ENCODE data around the gene CSMD2. TPM values are rescaled to one million over a fixed set of nuclear protein-coding genes. Genes with fewer than 3 reads are reported as not detected.

The CSMD2 gene
- total RNA-seq, 1 experiment from 2014 or later = 2.8 TPM

DNA sequence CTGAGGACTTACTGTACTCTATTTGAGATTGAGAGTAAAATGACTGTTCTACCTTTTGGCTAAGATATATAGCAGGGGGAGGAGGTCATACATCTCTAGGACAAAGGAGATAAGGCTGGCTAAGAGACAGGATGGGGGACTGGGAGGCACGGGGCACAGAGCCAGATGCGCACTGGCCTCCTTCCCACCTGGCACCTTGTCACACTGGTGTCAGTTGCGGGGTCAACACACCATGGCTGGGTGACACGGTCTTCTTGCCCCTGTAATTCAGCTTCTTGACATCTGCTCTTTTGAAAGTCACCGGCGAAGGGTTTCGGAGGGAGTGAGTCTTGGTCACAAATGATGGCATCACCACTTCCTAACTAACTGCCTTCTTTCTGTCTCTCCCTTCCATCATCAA, 515.3 kb downstream of the CSMD2 start:
- Histone ChIP-seq H3K9me3 (ENCODE audit: low read depth, low read length, poor library complexity, severe bottlenecking) (no peaks in the 10 kb centered on the region), H3K4me1 (ENCODE audit: insufficient read depth, low read length, poor library complexity, severe bottlenecking) (no peaks in the 10 kb centered on the region), H3K27ac (ENCODE audit: low read depth, low read length, poor library complexity, severe bottlenecking) (no peak overlapping the region), H3K4me3 (ENCODE audit: low read depth, low read length, poor library complexity, severe bottlenecking) (no peak overlapping the region), H3K27me3 (replicated peaks; ENCODE audit: insufficient read depth, low read depth, low read length, poor library complexity) (no peaks in the 10 kb centered on the region), H3K36me3 (ENCODE audit: insufficient read depth, low read length, poor library complexity, severe bottlenecking) (no peaks in the 10 kb centered on the region)
- intact Hi-C loops (cut with micrococcal nuclease; ENCODE audit: unreplicated experiment) = no loop called here
- ChIA-PET CTCF (no interaction called here), POLR2A (ENCODE audit: low non-redundant PET) (no interaction called here)
- BruUV-seq (replicated peaks) = no TSS peak
- DNase-seq (ENCODE audit: low spot score) = no peak
- TF ChIP-seq, protein P1, sequence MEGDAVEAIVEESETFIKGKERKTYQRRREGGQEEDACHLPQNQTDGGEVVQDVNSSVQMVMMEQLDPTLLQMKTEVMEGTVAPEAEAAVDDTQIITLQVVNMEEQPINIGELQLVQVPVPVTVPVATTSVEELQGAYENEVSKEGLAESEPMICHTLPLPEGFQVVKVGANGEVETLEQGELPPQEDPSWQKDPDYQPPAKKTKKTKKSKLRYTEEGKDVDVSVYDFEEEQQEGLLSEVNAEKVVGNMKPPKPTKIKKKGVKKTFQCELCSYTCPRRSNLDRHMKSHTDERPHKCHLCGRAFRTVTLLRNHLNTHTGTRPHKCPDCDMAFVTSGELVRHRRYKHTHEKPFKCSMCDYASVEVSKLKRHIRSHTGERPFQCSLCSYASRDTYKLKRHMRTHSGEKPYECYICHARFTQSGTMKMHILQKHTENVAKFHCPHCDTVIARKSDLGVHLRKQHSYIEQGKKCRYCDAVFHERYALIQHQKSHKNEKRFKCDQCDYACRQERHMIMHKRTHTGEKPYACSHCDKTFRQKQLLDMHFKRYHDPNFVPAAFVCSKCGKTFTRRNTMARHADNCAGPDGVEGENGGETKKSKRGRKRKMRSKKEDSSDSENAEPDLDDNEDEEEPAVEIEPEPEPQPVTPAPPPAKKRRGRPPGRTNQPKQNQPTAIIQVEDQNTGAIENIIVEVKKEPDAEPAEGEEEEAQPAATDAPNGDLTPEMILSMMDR (conservative IDR thresholded peaks at IDR 0.05; ENCODE audit: low read depth, low read length) = no peak
- no peak for TF ChIP-seq EZH2 (IDR thresholded peaks at IDR 0.05; ENCODE audit: borderline replicate concordance, low read depth, low read length, poor library complexity, severe bottlenecking)

DNA sequence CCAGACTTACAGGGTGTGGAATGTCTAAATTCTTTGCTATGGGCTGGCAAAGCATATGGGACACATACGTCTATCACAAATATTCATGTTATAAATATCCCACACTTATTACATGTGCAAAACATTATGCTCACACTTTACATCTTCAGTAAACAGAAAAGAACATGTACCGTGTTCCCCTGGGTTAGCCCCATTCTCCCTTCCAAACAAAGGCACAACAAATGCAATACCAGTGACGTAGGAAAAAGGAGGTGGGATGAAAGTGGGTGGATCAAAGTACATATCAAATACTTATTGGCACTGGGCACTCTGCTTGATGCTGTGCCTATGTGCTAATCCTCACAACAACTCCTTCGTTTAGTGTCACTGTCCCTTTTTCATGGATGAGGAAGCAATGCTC, 521.8 kb downstream of the CSMD2 start:
- intact Hi-C loops (cut with micrococcal nuclease; ENCODE audit: unreplicated experiment) = no loop called here
- ChIA-PET CTCF (no interaction called here), POLR2A (ENCODE audit: low non-redundant PET) (no interaction called here)
- H3K27me3 ChIP-seq (replicated peaks; ENCODE audit: insufficient read depth, low read depth, low read length, poor library complexity) = no peaks in the 10 kb centered on the region
- TF ChIP-seq EZH2 (IDR thresholded peaks at IDR 0.05; ENCODE audit: borderline replicate concordance, low read depth, low read length, poor library complexity, severe bottlenecking) = no peak
- TF ChIP-seq, protein P1 (conservative IDR thresholded peaks at IDR 0.05; ENCODE audit: low read depth, low read length) = no peak
- no peak for DNase-seq (ENCODE audit: low spot score)
- no peak overlapping the region for H3K4me3 ChIP-seq (ENCODE audit: low read depth, low read length, poor library complexity, severe bottlenecking)
- no peak overlapping the region for H3K27ac ChIP-seq (ENCODE audit: low read depth, low read length, poor library complexity, severe bottlenecking)
- BruUV-seq (replicated peaks) = no TSS peak
- H3K36me3 ChIP-seq (ENCODE audit: insufficient read depth, low read length, poor library complexity, severe bottlenecking) = no peaks in the 10 kb centered on the region
- H3K9me3 ChIP-seq (ENCODE audit: low read depth, low read length, poor library complexity, severe bottlenecking) = no peaks in the 10 kb centered on the region
- H3K4me1 ChIP-seq (ENCODE audit: insufficient read depth, low read length, poor library complexity, severe bottlenecking) = no peaks in the 10 kb centered on the region

DNA sequence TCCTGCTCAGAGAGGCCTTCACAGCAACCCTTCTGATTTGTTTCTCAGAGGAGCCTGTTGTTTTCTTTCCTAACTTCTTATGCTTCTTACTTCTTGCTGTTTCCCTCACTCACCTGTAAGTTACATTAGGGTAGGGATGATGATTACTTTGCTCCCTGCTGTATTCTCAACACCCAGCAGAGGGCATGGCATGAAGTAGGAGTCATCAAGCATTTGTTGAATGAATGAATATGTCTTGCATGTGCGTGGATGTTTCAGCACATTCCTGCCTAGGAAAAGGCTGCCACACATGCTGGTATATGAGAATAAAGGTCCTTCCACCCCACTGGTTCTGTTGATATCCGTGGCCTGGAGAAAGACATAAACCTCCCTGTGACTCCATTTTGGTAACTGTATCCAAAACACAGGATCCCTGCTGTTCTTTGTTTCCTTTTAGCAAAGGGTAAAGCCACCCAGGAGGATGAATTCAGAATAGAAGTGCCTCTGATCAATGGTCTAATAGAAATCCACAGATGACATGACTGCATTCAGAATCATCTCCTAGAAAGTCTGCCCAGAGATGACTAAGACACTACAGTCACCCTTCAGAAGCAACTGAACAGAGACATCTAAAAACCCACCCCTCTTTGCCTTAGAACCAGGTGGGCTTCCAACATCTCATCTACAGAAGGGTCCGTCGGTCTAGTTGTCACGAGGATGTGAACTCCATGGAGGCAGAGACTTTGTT, 523.8 kb downstream of the CSMD2 start:
- intact Hi-C loops (cut with micrococcal nuclease; ENCODE audit: unreplicated experiment) = no loop called here
- BruUV-seq (replicated peaks) = no TSS peak
- H3K27ac ChIP-seq (ENCODE audit: low read depth, low read length, poor library complexity, severe bottlenecking) = no peak overlapping the region
- peak; percentile 45 for DNase-seq (ENCODE audit: low spot score)
- no peaks in the 10 kb centered on the region for H3K9me3 ChIP-seq (ENCODE audit: low read depth, low read length, poor library complexity, severe bottlenecking)
- H3K4me3 ChIP-seq (ENCODE audit: low read depth, low read length, poor library complexity, severe bottlenecking) = no peak overlapping the region
- ChIA-PET POLR2A (ENCODE audit: low non-redundant PET) (no interaction called here), CTCF (no interaction called here)
- no peak for TF ChIP-seq EZH2 (IDR thresholded peaks at IDR 0.05; ENCODE audit: borderline replicate concordance, low read depth, low read length, poor library complexity, severe bottlenecking)
- TF ChIP-seq, protein P1 (conservative IDR thresholded peaks at IDR 0.05; ENCODE audit: low read depth, low read length) = peak; percentile 63
- H3K27me3 ChIP-seq (replicated peaks; ENCODE audit: insufficient read depth, low read depth, low read length, poor library complexity) = no peaks in the 10 kb centered on the region
- H3K36me3 ChIP-seq (ENCODE audit: insufficient read depth, low read length, poor library complexity, severe bottlenecking) = no peaks in the 10 kb centered on the region
- H3K4me1 ChIP-seq (ENCODE audit: insufficient read depth, low read length, poor library complexity, severe bottlenecking) = no peaks in the 10 kb centered on the region
